ENCODE measurements around the gene SRRM4.

SRRM4 gene

GRCh38 chr12:119117936-119118335, 136.6 kb downstream of the SRRM4 start:
- DNase-seq (ENCODE audit: low read depth, low spot score), result peak; percentile 68

DNA sequence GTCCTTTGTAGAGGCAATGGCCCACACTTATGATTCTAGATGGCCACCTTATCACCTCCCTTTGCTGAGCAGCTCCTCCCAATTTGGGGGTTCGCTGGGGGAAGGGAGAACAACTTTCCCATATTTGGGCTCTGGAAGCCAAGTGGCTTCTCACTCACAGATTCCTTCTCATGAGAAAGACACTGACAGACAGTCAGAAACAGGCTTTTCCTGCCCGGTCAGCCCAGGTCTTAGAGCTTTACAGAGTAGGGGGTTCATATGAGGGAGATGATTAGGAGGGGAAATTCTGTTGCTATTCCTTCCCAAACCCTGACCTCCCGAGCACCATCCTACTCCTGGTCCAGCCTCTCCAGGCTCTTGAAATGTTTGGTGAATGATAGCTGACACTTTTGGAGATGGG, 137.3 kb downstream of the SRRM4 start:
- peak; percentile 65 for DNase-seq (ENCODE audit: low read depth, low spot score)

- DNase-seq (ENCODE audit: low read depth, low spot score), result no peak
Measured at GRCh38 chr12:119122047-119122446, 140.7 kb downstream of the SRRM4 start.

- no peak for DNase-seq (ENCODE audit: low read depth, low spot score)
Measured at GRCh38 chr12:119122751-119123150, 141.4 kb downstream of the SRRM4 start.

DNA sequence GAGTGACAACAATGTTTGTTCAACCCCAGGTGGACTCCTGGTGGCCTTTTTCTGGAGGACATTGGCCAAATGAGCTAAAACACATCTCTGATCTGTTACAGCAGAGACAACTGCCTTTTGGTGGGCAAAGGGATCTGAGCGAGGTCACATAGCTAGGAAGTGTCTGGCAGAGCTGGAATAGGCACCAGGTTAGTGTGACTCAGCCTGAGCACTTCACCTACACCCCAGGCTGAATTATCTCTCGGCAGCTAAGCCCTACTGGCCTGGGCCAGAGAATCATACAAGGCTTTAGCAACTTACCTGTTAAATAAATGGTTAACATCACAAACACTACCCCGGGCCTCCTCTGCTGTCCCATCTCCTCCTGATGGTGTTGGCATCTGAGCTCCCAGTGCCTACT, 147.2 kb downstream of the SRRM4 start:
- DNase-seq (ENCODE audit: low read depth, low spot score), result no peak

- no peak for DNase-seq (ENCODE audit: low read depth, low spot score)
Measured at GRCh38 chr12:119129827-119130434, 148.6 kb downstream of the SRRM4 start.

- DNase-seq (ENCODE audit: low read depth, low spot score), result no peak
Measured at GRCh38 chr12:119130523-119130922, 149.2 kb downstream of the SRRM4 start.

DNA sequence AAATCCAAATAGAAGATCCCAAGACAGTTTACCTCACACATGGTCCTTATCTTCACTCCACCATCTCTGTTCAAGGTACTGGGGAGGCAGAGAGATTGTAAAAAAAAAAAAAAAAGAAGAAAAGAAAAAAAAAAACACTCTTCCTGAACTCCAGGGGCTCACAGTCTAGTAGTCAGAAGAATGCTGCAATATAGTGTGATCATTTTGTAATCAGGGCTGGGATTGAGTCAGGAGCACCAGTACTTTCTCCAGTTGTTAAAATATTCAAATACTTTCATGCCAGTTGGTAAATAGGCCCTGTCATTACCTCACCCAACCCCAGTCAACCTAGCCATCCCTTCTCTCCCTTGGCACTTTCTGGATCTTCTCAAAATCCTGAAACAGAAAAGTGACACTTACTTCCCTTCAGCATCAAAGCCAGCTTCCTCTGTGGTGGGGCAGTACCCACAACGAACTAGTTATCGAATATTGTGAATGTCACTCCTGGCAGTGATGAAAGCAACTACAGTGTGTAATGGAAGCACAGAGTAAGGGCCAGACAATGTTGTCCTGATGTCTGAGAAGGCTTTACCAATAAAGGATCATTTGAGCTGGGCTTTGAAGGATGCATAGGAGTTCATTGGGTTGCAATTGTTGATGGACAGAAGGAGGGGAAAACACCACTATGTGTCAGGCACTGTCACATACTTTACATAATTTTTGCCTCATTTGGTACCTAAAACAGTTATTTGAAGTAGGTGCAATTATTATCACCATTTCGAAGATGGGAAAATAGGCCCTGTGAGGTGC, 153.1 kb downstream of the SRRM4 start:
- no peak for DNase-seq (ENCODE audit: low read depth, low spot score)

DNA sequence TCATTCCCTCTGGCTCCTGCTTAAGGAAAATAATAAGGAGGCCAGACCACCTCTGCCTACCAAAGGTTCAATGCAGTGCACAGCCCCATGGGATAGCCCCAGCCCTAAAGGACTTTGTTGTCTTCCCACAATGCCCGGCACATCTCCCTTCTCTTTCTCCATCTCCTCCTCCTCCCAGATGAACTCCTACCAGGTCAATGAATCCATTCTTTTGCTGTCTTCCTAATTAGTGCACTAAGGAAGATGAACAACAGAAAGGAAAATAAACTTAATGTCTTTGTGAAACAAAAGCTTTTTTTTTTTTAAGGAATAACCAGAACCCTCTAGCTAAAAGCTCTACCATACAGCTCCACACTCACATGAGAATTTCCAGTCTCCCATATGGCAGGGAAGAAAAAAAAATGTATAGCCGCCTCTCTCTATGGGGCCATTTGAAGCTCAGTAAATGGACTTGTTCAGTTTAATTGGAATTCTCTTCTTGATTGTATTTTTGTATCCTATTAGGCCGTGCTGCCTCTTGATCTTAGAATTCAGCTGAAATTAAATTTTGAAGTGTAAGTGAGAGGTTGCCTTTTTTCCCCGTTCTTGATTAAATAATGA, 155.6 kb downstream of the SRRM4 start:
- no peak for DNase-seq (ENCODE audit: low read depth, low spot score)

GRCh38 chr12:119139448-119139847, 158.1 kb downstream of the SRRM4 start:
- DNase-seq (ENCODE audit: low read depth, low spot score), result no peak

GRCh38 chr12:119145367-119145766, 164.0 kb downstream of the SRRM4 start:
- DNase-seq (ENCODE audit: low read depth, low spot score), result peak; percentile 9

DNA sequence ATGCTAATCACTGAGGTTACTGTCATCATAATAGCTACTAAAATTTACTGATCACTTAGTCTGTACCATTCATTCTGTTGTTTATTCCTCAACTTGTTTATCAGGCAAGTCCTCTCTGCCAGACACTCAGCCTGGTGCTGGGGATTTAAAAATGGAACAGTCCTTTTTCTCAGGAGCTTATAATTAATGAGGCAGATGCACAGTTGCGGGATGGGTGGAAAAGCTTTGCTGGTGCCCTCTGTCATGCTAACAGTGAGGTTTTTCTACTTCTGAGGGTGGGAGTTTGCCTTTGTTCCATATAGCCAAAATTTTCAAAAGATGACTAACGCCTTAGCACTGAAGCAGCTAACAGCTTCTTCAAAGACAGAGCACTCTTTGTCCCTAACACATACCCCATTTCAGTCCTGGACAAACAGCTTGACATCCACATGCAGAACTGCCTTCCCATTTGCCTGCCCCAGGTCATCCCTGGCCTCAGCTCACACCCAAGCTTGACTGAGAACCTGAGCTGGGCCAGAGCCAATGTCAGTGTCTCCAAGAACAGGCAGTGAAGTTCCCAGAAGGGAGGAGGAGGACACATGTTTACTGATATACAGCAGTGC, 166.6 kb downstream of the SRRM4 start:
- no peak for DNase-seq (ENCODE audit: low read depth, low spot score)

DNA sequence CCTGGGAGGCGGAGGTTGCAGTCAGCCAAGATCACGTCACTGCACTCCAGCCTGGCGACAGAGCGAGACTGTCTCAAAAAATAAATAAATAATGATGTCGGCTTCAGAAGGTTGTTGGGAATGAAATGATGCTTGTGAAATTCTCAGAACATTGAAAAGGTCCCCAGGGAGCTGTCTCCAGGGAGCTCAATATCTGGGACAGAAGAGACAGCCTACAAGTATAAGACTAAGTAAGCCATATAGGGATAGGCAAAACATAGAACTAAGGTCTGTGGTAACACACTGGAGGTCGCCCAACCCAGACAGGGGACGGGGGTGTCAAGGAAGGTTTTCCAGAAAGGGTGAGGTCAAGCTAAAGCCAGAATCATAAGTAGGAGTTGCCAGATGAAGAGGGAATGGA, 167.9 kb downstream of the SRRM4 start:
- DNase-seq (ENCODE audit: low read depth, low spot score), result no peak

GRCh38 chr12:119151445-119152026, 170.2 kb downstream of the SRRM4 start:
- DNase-seq (ENCODE audit: low read depth, low spot score), result no peak

GRCh38 chr12:119153477-119154434, 172.4 kb downstream of the SRRM4 start:
- DNase-seq (ENCODE audit: low read depth, low spot score), result peak; percentile 98

GRCh38 chr12:119154435-119154818, 173.1 kb downstream of the SRRM4 start:
- DNase-seq (ENCODE audit: low read depth, low spot score), result peak; percentile 91

DNA sequence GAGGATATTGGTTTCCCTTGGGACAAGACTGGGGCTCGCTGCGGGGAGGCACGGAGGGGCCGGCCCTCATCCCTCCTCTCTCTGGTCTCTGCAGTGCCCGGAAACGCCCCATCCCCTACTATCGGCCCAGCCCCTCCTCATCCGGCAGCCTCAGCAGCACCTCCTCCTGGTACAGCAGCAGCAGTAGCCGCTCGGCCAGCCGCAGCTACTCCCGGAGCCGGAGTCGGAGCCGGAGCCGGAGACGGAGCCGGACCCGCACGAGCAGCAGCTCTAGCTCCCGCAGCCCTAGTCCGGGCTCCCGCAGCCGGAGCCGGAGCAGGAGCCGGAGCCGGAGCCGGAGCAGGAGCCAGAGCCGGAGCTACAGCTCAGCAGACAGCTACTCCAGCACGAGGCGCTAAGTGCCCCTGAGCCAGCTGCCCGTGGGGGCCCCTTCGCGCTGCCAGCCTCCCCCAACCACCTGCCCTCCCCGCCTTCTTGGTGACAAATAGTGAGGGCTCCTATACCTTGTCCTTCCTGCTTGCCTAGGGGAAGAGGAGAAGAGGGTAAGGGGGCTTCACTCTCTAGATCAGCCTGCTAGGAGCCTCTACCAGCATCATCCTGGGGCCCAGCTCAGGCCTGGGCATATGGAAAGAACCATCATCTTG, 175.2 kb downstream of the SRRM4 start:
- peak; percentile 91 for DNase-seq (ENCODE audit: low read depth, low spot score)

DNA sequence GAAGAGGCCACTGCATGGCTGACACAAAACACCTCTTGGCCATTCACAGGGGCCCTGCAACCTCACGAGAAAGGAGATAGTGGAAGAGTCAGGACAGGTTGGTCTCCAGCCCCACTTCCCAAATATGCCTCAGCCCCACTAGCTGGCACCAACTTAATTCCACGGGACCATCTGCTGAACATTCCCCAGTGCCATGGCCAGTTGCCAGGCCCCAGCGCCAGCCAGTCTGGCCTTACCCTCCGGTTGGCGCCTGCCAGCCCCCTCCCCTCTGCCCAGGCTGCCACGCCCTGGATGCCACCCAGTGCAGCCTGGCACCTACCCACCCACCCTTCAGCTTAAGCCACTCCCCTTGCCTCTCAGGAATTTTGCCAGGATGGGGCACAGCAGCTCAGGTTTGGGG, 176.2 kb downstream of the SRRM4 start:
- DNase-seq (ENCODE audit: low read depth, low spot score), result no peak

GRCh38 chr12:119157978-119158377, 176.6 kb downstream of the SRRM4 start:
- DNase-seq (ENCODE audit: low read depth, low spot score), result no peak

DNA sequence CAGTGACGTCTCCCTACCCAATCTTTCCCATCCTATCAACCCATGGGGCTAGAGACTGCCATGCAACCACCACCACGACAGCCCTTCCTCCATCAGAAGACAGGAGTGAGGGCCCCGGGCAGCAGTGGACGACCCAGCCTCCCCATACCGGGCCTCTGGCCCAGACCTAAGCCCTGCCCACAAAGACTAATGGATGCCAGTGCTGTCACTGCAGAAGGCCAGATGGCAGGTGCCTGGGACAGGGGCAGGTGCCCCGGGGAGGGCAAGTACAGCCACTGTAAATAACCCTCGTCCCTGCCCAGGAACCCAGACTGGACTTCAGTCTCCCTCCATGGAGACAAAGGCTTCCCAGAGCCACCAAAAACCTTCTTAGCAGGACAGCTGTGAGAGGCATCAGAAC, 177.1 kb downstream of the SRRM4 start:
- no peak for DNase-seq (ENCODE audit: low read depth, low spot score)

- no peak for DNase-seq (ENCODE audit: low read depth, low spot score)
Measured at GRCh38 chr12:119159844-119160243, 178.5 kb downstream of the SRRM4 start.
